Panc1 (cell line): Measurements from ENCODE around the gene PAPPA. TPM values are rescaled to one million over a fixed set of nuclear protein-coding genes. Genes with fewer than 3 reads are reported as not detected.
A peak's percentile ranks its signal among the peaks of the same experiment; 100 is the strongest.

Experiments used
- ATAC-seq: fragments of 200-7000 bp; cut with Tn5 transposase; 2 replicates; pipeline ENCODE4 v1.9.1; 2020; ENCODE audit warnings: mild to moderate bottlenecking, moderate library complexity
- BruUV-seq: library from RNA; stranded (reverse); fragments of 400-500 nt; replicated peaks from 2 replicates; lab custom pipeline; 2021; lab: Mats Ljungman, UMichigan
- CTCF ChIA-PET: fragments of 300-600 bp; sonication (Branson Sonifier 250); formaldehyde crosslinking; loops from one replicate; lab custom pipeline; 2022; ENCODE audit warnings: antibody characterized with exemption; lab: Charles Lee
- POLR2A ChIA-PET: fragments of 300-600 bp; sonication (Branson Sonifier 250); formaldehyde crosslinking; loops from one replicate; lab custom pipeline; 2022; ENCODE audit warnings: antibody characterized with exemption; lab: Charles Lee
- DNase-seq: peaks from one replicate; pipeline ENCODE4 v3.0.0-alpha.2; 2010; ENCODE audit warnings: low read depth, low spot score
- H3K27ac ChIP-seq: 2 replicates; pipeline ENCODE4 v1.5.1; 2011; ENCODE audit warnings: mild to moderate bottlenecking, low read length, inconsistent platforms
- H3K27me3 ChIP-seq: fragments of 200-500 bp; sonication (Bioruptor generic); 2 replicates; pipeline ENCODE4 v1.6.0; 2014; ENCODE audit warnings: low read length, inconsistent platforms; ENCODE audit not compliant: control insufficient read depth, insufficient read depth
- H3K36me3 ChIP-seq: fragments of 200-500 bp; sonication (Bioruptor generic); 2 replicates; pipeline ENCODE4 v1.5.1; 2014; ENCODE audit warnings: inconsistent platforms, mild to moderate bottlenecking, low read length, moderate library complexity; ENCODE audit not compliant: control insufficient read depth, insufficient read depth
- H3K4me1 ChIP-seq: 2 replicates; pipeline ENCODE4 v1.5.1; 2011; ENCODE audit warnings: inconsistent platforms, mild to moderate bottlenecking, low read length, moderate library complexity; ENCODE audit not compliant: control insufficient read depth, insufficient read depth
- H3K4me3 ChIP-seq, 2 experiments: 2 replicates each; pipeline ENCODE4 v1.5.1; 2011 to 2012; ENCODE audit warnings: low read depth in 2 of 2, low read length in 2 of 2, mild to moderate bottlenecking in 2 of 2, inconsistent platforms in 1 of 2, moderate library complexity in 1 of 2
- H3K9me3 ChIP-seq: fragments of 200-500 bp; sonication (Bioruptor generic); 2 replicates; pipeline ENCODE4 v1.5.1; 2014; ENCODE audit warnings: low read depth, mild to moderate bottlenecking, inconsistent platforms, low read length, moderate library complexity; ENCODE audit not compliant: control insufficient read depth, insufficient read depth
- POLR2AphosphoS5 ChIP-seq: IDR thresholded peaks from 2 replicates; pipeline ENCODE4 v1.6.1; 2012; ENCODE audit warnings: mild to moderate bottlenecking, low read depth, low read length, moderate library complexity
- SIN3A ChIP-seq: IDR thresholded peaks from 2 replicates; pipeline ENCODE4 v1.6.1; 2012; ENCODE audit warnings: low read depth, mild to moderate bottlenecking, low read length, moderate library complexity, borderline replicate concordance; ENCODE audit not compliant: insufficient read depth
- TCF7L2 ChIP-seq: IDR thresholded peaks from 2 replicates; pipeline ENCODE4 v1.6.1; 2011; ENCODE audit warnings: mild to moderate bottlenecking, low read depth, low read length, inconsistent platforms
- in situ Hi-C: cut with HindIII; loops from 2 replicates; pipeline ENCODE4 v1.10.0; 2016; ENCODE audit warnings: low sequenced_read_pairs, low pct_unique_long_range_greater_than_20kb
- intact Hi-C: fragments of 100-400 bp; cut with micrococcal nuclease; formaldehyde crosslinking; loops from one replicate; pipeline ENCODE4 v1.10.0; 2022; ENCODE audit not compliant: unreplicated experiment
- total RNA-seq: library from RNA; stranded (reverse); gene quantifications from one replicate; pipeline ENCODE4 v1.2.1, GENCODE V29; 2021; ENCODE audit not compliant: unreplicated experiment
- TF ChIP-seq, protein P1 (sequence below), 2 experiments: IDR thresholded peaks; 2 replicates each; pipeline ENCODE4 v1.6.1; 2011 to 2012; ENCODE audit warnings: low read depth in 2 of 2, control low read depth in 1 of 2, low read length in 1 of 2, mild to moderate bottlenecking in 1 of 2, moderate library complexity in 1 of 2; ENCODE audit not compliant: insufficient read depth in 1 of 2
- TF ChIP-seq, protein P2 (sequence below): fragments of 450-650 bp; IDR thresholded peaks from 2 replicates; pipeline ENCODE4 v1.5.1; 2017; ENCODE audit warnings: mild to moderate bottlenecking

The PAPPA gene
- total RNA-seq, 1 experiment from 2014 or later = 1.2 TPM

DNA sequence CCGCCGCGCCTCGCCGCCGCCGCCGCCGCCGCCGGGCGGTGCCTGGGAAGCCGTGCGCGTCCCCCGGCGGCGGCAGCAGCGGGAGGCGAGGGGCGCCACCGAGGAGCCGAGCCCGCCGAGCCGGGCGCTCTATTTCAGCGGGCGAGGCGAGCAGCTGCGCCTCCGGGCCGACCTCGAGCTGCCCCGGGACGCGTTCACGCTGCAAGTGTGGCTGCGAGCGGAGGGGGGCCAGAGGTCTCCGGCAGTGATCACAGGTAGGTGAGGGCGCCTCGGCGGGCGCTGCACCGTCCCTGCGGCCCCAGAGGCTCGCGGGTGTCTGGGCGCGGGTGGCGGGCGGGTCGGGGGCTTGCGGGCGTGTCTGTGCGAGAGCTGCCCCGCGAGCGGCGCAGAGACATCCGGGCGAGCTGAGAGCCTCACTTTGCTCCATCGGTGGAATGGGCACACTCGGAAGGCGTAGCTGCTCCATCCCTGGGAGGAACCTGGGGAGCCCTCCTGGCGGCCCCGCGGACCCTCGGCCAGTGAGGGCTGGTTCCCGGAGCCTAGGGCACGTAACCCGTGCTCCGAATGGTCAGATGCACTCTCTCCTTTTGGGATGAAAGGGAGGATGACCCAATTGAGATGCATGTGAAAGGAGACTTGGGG lies 864 bp downstream of the PAPPA start:
- Histone ChIP-seq H3K4me1 (peaks cover 3% of the 10 kb centered on the region; the same call in 1 of the 2 replicates), H3K36me3 (no peaks in the 10 kb centered on the region), H3K27ac (no peak overlapping the region), H3K9me3 (no peaks in the 10 kb centered on the region), H3K27me3 (peaks cover 2% of the 10 kb centered on the region; the same call in 1 of the 2 replicates), H3K4me3 (peak overlapping the region; percentile 37 to 42)
- CTCF ChIA-PET = no interaction called here
- in situ Hi-C loops (no loop called here), intact Hi-C loops (loop anchor here (5.0 to 10.0 kb wide), 4 partner anchors 270 to 560 kb away; no protein-coding TSS in a partner anchor)
- ATAC-seq = peak; percentile 69
- no TSS peak for BruUV-seq
- DNase-seq = no peak
- POLR2A ChIA-PET = no interaction called here
- TF ChIP-seq, protein P1, sequence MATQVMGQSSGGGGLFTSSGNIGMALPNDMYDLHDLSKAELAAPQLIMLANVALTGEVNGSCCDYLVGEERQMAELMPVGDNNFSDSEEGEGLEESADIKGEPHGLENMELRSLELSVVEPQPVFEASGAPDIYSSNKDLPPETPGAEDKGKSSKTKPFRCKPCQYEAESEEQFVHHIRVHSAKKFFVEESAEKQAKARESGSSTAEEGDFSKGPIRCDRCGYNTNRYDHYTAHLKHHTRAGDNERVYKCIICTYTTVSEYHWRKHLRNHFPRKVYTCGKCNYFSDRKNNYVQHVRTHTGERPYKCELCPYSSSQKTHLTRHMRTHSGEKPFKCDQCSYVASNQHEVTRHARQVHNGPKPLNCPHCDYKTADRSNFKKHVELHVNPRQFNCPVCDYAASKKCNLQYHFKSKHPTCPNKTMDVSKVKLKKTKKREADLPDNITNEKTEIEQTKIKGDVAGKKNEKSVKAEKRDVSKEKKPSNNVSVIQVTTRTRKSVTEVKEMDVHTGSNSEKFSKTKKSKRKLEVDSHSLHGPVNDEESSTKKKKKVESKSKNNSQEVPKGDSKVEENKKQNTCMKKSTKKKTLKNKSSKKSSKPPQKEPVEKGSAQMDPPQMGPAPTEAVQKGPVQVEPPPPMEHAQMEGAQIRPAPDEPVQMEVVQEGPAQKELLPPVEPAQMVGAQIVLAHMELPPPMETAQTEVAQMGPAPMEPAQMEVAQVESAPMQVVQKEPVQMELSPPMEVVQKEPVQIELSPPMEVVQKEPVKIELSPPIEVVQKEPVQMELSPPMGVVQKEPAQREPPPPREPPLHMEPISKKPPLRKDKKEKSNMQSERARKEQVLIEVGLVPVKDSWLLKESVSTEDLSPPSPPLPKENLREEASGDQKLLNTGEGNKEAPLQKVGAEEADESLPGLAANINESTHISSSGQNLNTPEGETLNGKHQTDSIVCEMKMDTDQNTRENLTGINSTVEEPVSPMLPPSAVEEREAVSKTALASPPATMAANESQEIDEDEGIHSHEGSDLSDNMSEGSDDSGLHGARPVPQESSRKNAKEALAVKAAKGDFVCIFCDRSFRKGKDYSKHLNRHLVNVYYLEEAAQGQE (IDR thresholded peaks at IDR 0.05; ENCODE audit: insufficient read depth in 1 of 2, low read depth in 2 of 2, low read length in 1 of 2) = no peak
- TF ChIP-seq SIN3A (no peak), POLR2AphosphoS5 (no peak), TCF7L2 (no peak)
- TF ChIP-seq, protein P2, sequence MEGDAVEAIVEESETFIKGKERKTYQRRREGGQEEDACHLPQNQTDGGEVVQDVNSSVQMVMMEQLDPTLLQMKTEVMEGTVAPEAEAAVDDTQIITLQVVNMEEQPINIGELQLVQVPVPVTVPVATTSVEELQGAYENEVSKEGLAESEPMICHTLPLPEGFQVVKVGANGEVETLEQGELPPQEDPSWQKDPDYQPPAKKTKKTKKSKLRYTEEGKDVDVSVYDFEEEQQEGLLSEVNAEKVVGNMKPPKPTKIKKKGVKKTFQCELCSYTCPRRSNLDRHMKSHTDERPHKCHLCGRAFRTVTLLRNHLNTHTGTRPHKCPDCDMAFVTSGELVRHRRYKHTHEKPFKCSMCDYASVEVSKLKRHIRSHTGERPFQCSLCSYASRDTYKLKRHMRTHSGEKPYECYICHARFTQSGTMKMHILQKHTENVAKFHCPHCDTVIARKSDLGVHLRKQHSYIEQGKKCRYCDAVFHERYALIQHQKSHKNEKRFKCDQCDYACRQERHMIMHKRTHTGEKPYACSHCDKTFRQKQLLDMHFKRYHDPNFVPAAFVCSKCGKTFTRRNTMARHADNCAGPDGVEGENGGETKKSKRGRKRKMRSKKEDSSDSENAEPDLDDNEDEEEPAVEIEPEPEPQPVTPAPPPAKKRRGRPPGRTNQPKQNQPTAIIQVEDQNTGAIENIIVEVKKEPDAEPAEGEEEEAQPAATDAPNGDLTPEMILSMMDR = no peak

DNA sequence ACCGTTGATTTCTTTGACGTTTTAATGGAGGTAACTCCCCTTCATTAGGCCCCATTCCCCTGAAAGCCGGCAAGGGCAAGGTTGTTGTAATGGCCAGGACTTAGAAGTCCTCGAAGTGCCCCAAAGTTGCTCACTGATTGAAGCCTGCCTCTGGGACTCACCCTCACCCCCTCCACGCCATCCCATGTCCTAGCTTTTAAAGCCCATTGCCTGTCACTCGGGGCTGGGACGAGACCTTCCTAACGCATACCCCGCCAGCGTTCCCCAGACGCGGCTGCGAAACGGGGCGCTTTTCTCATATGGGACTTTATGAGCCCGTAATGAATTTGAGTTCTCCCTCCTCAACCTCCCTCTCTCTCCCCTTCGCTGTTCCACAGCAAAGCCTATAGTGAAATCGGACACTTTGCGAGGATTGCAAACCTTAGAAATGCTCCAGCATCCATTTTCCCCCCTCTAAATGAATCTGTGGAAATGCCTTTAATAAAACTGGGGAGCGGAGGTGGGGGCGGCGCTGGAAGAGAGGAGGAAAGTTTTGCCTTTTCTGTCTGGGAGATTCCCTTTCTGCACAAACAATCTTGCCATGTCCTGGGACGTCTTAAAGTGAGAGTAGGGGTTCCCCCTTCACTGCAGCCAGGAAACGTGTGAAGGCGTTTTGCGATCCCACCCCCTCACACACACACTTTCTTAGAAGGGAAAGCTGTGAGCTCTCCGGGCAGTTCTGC lies 1.5 kb downstream of the PAPPA start:
- ATAC-seq (no peak), DNase-seq (no peak)
- ChIA-PET CTCF (no interaction called here), POLR2A (no interaction called here)
- peak overlapping the region; percentile 37 to 42 for H3K4me3 ChIP-seq
- peaks cover 3% of the 10 kb centered on the region; the same call in 1 of the 2 replicates for H3K4me1 ChIP-seq
- no peaks in the 10 kb centered on the region for H3K36me3 ChIP-seq
- TF ChIP-seq, protein P1 (IDR thresholded peaks at IDR 0.05; ENCODE audit: insufficient read depth in 1 of 2, low read depth in 2 of 2, low read length in 1 of 2) = no peak
- TF ChIP-seq TCF7L2 (no peak), SIN3A (no peak), POLR2AphosphoS5 (no peak)
- TF ChIP-seq, protein P2 = no peak
- no peak overlapping the region for H3K27ac ChIP-seq
- H3K9me3 ChIP-seq = no peaks in the 10 kb centered on the region
- intact Hi-C loops = loop anchor here (5.0 to 10.0 kb wide), 4 partner anchors 270 to 560 kb away; no protein-coding TSS in a partner anchor
- in situ Hi-C loops = no loop called here
- no TSS peak for BruUV-seq
- H3K27me3 ChIP-seq = peaks cover 2% of the 10 kb centered on the region; the same call in 1 of the 2 replicates
